Measurements from ENCODE around the gene PRND. TPM values are rescaled to one million over a fixed set of nuclear protein-coding genes. Genes with fewer than 3 reads are reported as not detected.

PRND gene
- total and polyA plus RNA-seq, 10 of the 15 experiments (the other 5 are each of a cell fraction or from before 2014, with no cell fraction given), result not detected

DNA sequence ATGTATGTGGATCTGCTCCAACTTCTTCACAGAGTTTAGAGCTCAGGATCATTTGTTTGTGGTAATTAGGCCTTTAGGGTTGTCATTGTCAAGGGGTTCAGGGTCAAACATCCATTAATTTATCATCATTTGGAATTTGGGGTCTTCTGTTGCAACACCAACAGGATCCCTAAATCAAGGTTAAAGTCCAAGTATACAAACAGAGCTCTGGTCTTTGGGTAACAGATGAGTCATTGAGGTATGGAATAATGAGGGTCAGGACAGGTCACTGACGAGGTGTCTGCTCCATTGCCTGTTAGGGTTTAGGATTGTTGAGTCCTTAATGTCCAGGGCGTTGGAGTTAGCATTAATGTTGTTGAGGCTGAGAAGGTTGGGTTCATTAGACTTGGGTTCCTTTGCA lies 47.6 kb downstream of the PRND start:
- FAIRE-seq, result no peak
- Histone ChIP-seq H3K4me2 (ENCODE audit: control insufficient read depth, insufficient read depth) (no peak overlapping the region), H3K27ac (ENCODE audit: control insufficient read depth, insufficient read depth) (no peak overlapping the region), H3K9ac (ENCODE audit: control insufficient read depth, insufficient read depth, low read length) (no peak overlapping the region), H3K4me3 (no peak overlapping the region), H3K4me1 (ENCODE audit: control insufficient read depth, insufficient read depth, low read length) (no peaks in the 10 kb centered on the region), H3K36me3 (ENCODE audit: control insufficient read depth in 2 of 2, insufficient read depth in 2 of 2, low read length in 1 of 2) (no peaks in the 10 kb centered on the region), H3K9me3 (replicated peaks; ENCODE audit: control insufficient read depth, insufficient read depth, low read length) (peaks cover 15% of the 10 kb centered on the region), H4K20me1 (ENCODE audit: control insufficient read depth, insufficient read depth) (no peaks in the 10 kb centered on the region), H3K27me3 (replicated peaks in 1 of 2; ENCODE audit: control insufficient read depth in 2 of 2, insufficient read depth in 2 of 2, low read length in 1 of 2) (no peaks in the 10 kb centered on the region), H2AFZ (ENCODE audit: control insufficient read depth, low read depth, low read length) (no peak overlapping the region), H3K79me2 (ENCODE audit: control insufficient read depth, insufficient read depth, low read length) (no peaks in the 10 kb centered on the region)
- no peak for ATAC-seq
- DNase-seq (ENCODE audit: low read depth, low spot score), result no peak
- POLR2A ChIA-PET, result interaction anchor here (0.6 to 0.7 kb wide), 2 partner anchors 189 to 211 kb away, joined by 4 read pairs; no protein-coding TSS in a partner anchor
- no TSS peak for BruUV-seq (replicated peaks)
- CTCF ChIA-PET, result interaction anchor here (1.1 kb wide), 1 partner anchor 28 kb away, joined by 3 read pairs; no protein-coding TSS in a partner anchor
- RAD21 ChIA-PET (ENCODE audit: unreplicated experiment), result no interaction called here
- in situ Hi-C loops (cut with MboI), result no loop called here
- no peak for TF ChIP-seq LARP7 (IDR thresholded peaks at IDR 0.05)
- TF ChIP-seq TCF12 (IDR thresholded peaks at IDR 0.05; ENCODE audit: low read depth, low read length), result no peak
- TF ChIP-seq HCFC1 (IDR thresholded peaks at IDR 0.05; ENCODE audit: low read length), result no peak
- TF ChIP-seq SUPT20H (IDR thresholded peaks at IDR 0.05; ENCODE audit: borderline replicate concordance, control insufficient read depth, low read depth, low read length), result no peak
- no peak for TF ChIP-seq ZNF622 (IDR thresholded peaks at IDR 0.05)
- no peak for TF ChIP-seq ESRRA (IDR thresholded peaks at IDR 0.05; ENCODE audit: low read length)
- TF ChIP-seq EZH2 (IDR thresholded peaks at IDR 0.05; ENCODE audit: borderline replicate concordance, control insufficient read depth, low read depth, low read length), result no peak
- no peak for TF ChIP-seq BMI1 (IDR thresholded peaks at IDR 0.05; ENCODE audit: borderline replicate concordance)
- no peak for TF ChIP-seq MEF2A (IDR thresholded peaks at IDR 0.05; ENCODE audit: insufficient read depth, low read depth, low read length)
- no peak for TF ChIP-seq POU2F2 (IDR thresholded peaks at IDR 0.05; ENCODE audit: borderline replicate concordance, low read depth, low read length)
- TF ChIP-seq NFXL1 (IDR thresholded peaks at IDR 0.05; ENCODE audit: borderline replicate concordance), result no peak
- no peak for TF ChIP-seq RELA (IDR thresholded peaks at IDR 0.05; ENCODE audit: borderline replicate concordance, partially characterized antibody)
- no peak for TF ChIP-seq SRF (IDR thresholded peaks at IDR 0.05; ENCODE audit: low read depth in 2 of 2, low read length in 2 of 2)
- no peak for TF ChIP-seq PML (IDR thresholded peaks at IDR 0.05; ENCODE audit: low read length)
- TF ChIP-seq RAD51 (IDR thresholded peaks at IDR 0.05), result no peak
- TF ChIP-seq SIX5 (IDR thresholded peaks at IDR 0.05; ENCODE audit: low read depth, low read length, severe bottlenecking), result no peak
- TF ChIP-seq CBX5 (IDR thresholded peaks at IDR 0.05; ENCODE audit: low read depth), result no peak
- TF ChIP-seq, protein P1, sequence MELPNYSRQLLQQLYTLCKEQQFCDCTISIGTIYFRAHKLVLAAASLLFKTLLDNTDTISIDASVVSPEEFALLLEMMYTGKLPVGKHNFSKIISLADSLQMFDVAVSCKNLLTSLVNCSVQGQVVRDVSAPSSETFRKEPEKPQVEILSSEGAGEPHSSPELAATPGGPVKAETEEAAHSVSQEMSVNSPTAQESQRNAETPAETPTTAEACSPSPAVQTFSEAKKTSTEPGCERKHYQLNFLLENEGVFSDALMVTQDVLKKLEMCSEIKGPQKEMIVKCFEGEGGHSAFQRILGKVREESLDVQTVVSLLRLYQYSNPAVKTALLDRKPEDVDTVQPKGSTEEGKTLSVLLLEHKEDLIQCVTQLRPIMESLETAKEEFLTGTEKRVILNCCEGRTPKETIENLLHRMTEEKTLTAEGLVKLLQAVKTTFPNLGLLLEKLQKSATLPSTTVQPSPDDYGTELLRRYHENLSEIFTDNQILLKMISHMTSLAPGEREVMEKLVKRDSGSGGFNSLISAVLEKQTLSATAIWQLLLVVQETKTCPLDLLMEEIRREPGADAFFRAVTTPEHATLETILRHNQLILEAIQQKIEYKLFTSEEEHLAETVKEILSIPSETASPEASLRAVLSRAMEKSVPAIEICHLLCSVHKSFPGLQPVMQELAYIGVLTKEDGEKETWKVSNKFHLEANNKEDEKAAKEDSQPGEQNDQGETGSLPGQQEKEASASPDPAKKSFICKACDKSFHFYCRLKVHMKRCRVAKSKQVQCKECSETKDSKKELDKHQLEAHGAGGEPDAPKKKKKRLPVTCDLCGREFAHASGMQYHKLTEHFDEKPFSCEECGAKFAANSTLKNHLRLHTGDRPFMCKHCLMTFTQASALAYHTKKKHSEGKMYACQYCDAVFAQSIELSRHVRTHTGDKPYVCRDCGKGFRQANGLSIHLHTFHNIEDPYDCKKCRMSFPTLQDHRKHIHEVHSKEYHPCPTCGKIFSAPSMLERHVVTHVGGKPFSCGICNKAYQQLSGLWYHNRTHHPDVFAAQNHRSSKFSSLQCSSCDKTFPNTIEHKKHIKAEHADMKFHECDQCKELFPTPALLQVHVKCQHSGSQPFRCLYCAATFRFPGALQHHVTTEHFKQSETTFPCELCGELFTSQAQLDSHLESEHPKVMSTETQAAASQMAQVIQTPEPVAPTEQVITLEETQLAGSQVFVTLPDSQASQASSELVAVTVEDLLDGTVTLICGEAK (IDR thresholded peaks at IDR 0.05; ENCODE audit: borderline replicate concordance), result no peak
- TF ChIP-seq GABPA (IDR thresholded peaks at IDR 0.05; ENCODE audit: low read depth), result no peak
- TF ChIP-seq SPI1 (IDR thresholded peaks at IDR 0.05; ENCODE audit: borderline replicate concordance, insufficient read depth, low read depth, low read length), result no peak
- WGBS (ENCODE audit: insufficient coverage, insufficient replicate concordance, low lambda C conversion rate, missing lambda C conversion rate), result 2% methylated on average over 2 of the region's 2 CpGs
- SMC1A ChIA-PET (ENCODE audit: uncharacterized antibody, unreplicated experiment), result no interaction called here
- intact Hi-C loops (cut with micrococcal nuclease; ENCODE audit: unreplicated experiment), result no loop called here
